Upper lobe of left lung (tissue), 6 donors: Measurements from ENCODE around the gene DNASE1L3. TPM values are rescaled to one million over a fixed set of nuclear protein-coding genes. Genes with fewer than 3 reads are reported as not detected.

ENCODE experiments used
- ATAC-seq, 2 donors: fragments of 200-7000 bp; cut with Tn5 transposase; one replicate each; pipeline ENCODE4 v1.9.1; 2022; ENCODE audit warnings: mild to moderate bottlenecking in 2 of 2, moderate library complexity in 2 of 2; ENCODE audit not compliant: low FRiP score in 2 of 2
- DNase-seq, 2 donors: peaks; one replicate each; pipeline ENCODE4 v3.0.0-alpha.2; 2019 to 2020
- H3K27ac ChIP-seq, 4 donors: fragments of 200-600 bp; sonication (generic); one replicate each; pipeline ENCODE4 v1.5.1; 2016 to 2019
- H3K27me3 ChIP-seq, 4 donors: fragments of 200-600 bp; sonication (generic); one replicate each; pipeline ENCODE4 v1.5.1; 2017 to 2019
- H3K36me3 ChIP-seq, 4 donors: fragments of 200-600 bp; sonication (generic); one replicate each; pipeline ENCODE4 v1.5.1; 2016 to 2019
- H3K4me1 ChIP-seq, 4 donors: fragments of 200-600 bp; sonication (generic); one replicate each; pipeline ENCODE4 v1.5.1; 2018 to 2019
- H3K4me3 ChIP-seq, 4 donors: fragments of 200-600 bp; sonication (generic); one replicate each; pipeline ENCODE4 v1.5.1; 2017 to 2019; ENCODE audit warnings: mild to moderate bottlenecking in 2 of 4, moderate library complexity in 1 of 4
- H3K9me3 ChIP-seq, 4 donors: fragments of 200-600 bp; sonication (generic); one replicate each; pipeline ENCODE4 v1.5.1; 2018 to 2019
- EP300 ChIP-seq, 4 donors: sonication (generic); formaldehyde crosslinking; IDR thresholded peaks; one replicate each; pipeline ENCODE4 v1.5.1; 2017; ENCODE audit warnings: antibody characterized with exemption in 4 of 4, control low read depth in 2 of 4
- POLR2A ChIP-seq, 4 donors: fragments of 450-650 bp; IDR thresholded peaks; one replicate each; pipeline ENCODE4 v1.5.1; 2016 to 2017; ENCODE audit warnings: antibody characterized with exemption in 4 of 4, mild to moderate bottlenecking in 2 of 4
- POLR2AphosphoS5 ChIP-seq, 2 donors: sonication (generic); formaldehyde crosslinking; IDR thresholded peaks; one replicate each; pipeline ENCODE4 v1.5.1; 2017; ENCODE audit warnings: antibody characterized with exemption in 2 of 2
- WGBS, 2 donors: methylation state at CpG; one replicate each; pipeline ENCODE4 v1.1.5; 2017 to 2018; 5-methylcytosine and 5-hydroxymethylcytosine counted together
- total RNA-seq, 6 donors: library from RNA; depleted of rRNA in 4 of 6; stranded (reverse); fragments of >200 nt in 4 of 6; gene quantifications; one replicate each; pipeline versions ENCODE4 v1.1.0 to v1.2.1, GENCODE V29; 2016 to 2021
- TF ChIP-seq, protein P1 (sequence below), 6 experiments: fragments of 450-650 bp in 4 of 6; fragments of 200-600 bp in 2 of 6; sonication (generic) in 2 of 6; IDR thresholded peaks; one replicate each; pipeline ENCODE4 v1.5.1; 2016 to 2019; ENCODE audit warnings: antibody characterized with exemption in 6 of 6
- donor health status: DM: no; HTN: no; CAD: no; lungs with moderate emphysema.
- donor health status: DM: no; HTN: yes; CAD: no; lungs with severe emphysema.

The DNASE1L3 gene, protein sequence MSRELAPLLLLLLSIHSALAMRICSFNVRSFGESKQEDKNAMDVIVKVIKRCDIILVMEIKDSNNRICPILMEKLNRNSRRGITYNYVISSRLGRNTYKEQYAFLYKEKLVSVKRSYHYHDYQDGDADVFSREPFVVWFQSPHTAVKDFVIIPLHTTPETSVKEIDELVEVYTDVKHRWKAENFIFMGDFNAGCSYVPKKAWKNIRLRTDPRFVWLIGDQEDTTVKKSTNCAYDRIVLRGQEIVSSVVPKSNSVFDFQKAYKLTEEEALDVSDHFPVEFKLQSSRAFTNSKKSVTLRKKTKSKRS
- 10 to 100 TPM in 1 of 6 donors, 1 to 10 TPM in 2, under 1 TPM in 2, not detected in 1; 0.59 to 35.6 (median 3.3) TPM for total RNA-seq

GRCh38 chr3:58210761-58211460 is at the start of gene DNASE1L3:
DNASE1L3 (minus strand) TSS chr3:58210972; CDS start chr3:58210906, 66 bp downstream.
- WGBS, 2 donors: 79 to 80% methylated on average over 13 to 14 of the region's 14 CpGs
- ATAC-seq: no peak
- Histone ChIP-seq H3K36me3 (no peaks in the 10 kb centered on the region), H3K27me3 (no peaks in the 10 kb centered on the region), H3K9me3 (no peaks in the 10 kb centered on the region), H3K4me3 (no peak within 1 kb of the TSS), H3K4me1 (peaks cover 4 to 11% (median 7%) of the 10 kb centered on the region in 4 donors), H3K27ac (no peak within 1 kb of the TSS)
- TF ChIP-seq EP300 (IDR thresholded peaks at IDR 0.05): no peak
- TF ChIP-seq, protein P1, sequence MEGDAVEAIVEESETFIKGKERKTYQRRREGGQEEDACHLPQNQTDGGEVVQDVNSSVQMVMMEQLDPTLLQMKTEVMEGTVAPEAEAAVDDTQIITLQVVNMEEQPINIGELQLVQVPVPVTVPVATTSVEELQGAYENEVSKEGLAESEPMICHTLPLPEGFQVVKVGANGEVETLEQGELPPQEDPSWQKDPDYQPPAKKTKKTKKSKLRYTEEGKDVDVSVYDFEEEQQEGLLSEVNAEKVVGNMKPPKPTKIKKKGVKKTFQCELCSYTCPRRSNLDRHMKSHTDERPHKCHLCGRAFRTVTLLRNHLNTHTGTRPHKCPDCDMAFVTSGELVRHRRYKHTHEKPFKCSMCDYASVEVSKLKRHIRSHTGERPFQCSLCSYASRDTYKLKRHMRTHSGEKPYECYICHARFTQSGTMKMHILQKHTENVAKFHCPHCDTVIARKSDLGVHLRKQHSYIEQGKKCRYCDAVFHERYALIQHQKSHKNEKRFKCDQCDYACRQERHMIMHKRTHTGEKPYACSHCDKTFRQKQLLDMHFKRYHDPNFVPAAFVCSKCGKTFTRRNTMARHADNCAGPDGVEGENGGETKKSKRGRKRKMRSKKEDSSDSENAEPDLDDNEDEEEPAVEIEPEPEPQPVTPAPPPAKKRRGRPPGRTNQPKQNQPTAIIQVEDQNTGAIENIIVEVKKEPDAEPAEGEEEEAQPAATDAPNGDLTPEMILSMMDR (IDR thresholded peaks at IDR 0.05): no peak
- no peak for TF ChIP-seq POLR2AphosphoS5 (IDR thresholded peaks at IDR 0.05)
- DNase-seq: no peak

DNA sequence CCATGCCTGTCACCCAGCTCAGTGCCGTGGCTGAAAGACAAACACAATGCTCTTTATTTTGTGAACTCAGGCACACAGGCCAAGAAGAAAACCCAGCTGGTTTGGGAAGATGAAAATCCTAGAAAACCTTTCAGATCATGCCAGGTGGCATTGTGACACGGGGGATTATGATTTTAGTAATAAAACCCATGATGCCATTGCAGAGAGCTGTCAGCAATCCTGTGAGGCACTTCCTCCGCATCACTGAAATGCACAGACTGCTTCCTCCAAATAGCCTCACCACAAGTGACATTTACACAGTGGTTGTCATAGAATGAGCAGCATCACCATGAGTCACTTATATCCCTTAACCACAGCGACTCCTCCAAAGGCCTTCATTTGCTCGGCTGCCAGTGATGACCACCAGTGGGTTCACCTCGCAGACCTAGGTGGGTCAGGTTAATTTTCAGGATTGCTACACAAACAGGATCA is 49.5 kb upstream of the DNASE1L3 start:
- Histone ChIP-seq H3K36me3 (peaks cover 0 to 46% (median 3%) of the 10 kb centered on the region in 4 donors), H3K4me3 (no peak overlapping the region), H3K9me3 (no peaks in the 10 kb centered on the region), H3K27ac (no peak overlapping the region), H3K4me1 (no peaks in the 10 kb centered on the region), H3K27me3 (no peaks in the 10 kb centered on the region)
- no peak for DNase-seq
- TF ChIP-seq EP300 (IDR thresholded peaks at IDR 0.05) (peak in 1 of 4 donors; percentile 66), POLR2AphosphoS5 (IDR thresholded peaks at IDR 0.05) (no peak)
- TF ChIP-seq, protein P1 (IDR thresholded peaks at IDR 0.05): no peak
- 72 to 81% methylated on average over 6 of the region's 6 CpGs for WGBS, 2 donors
- ATAC-seq: peak in 1 of 2 donors; percentile 21

GRCh38 chr3:58258392-58259055 is 47.8 kb upstream of the DNASE1L3 start:
- DNase-seq: no peak
- Histone ChIP-seq H3K27me3 (no peaks in the 10 kb centered on the region), H3K4me3 (no peak overlapping the region), H3K36me3 (peaks cover 0 to 46% (median 3%) of the 10 kb centered on the region in 4 donors), H3K4me1 (no peaks in the 10 kb centered on the region), H3K27ac (no peak overlapping the region), H3K9me3 (no peaks in the 10 kb centered on the region)
- no peak for ATAC-seq
- WGBS, 2 donors: 89 to 94% methylated on average over 6 to 10 of the region's 10 CpGs
- TF ChIP-seq EP300 (IDR thresholded peaks at IDR 0.05): no peak
- no peak for TF ChIP-seq POLR2A (IDR thresholded peaks at IDR 0.05)
- TF ChIP-seq, protein P1 (IDR thresholded peaks at IDR 0.05): no peak
- no peak for TF ChIP-seq POLR2AphosphoS5 (IDR thresholded peaks at IDR 0.05)

DNA sequence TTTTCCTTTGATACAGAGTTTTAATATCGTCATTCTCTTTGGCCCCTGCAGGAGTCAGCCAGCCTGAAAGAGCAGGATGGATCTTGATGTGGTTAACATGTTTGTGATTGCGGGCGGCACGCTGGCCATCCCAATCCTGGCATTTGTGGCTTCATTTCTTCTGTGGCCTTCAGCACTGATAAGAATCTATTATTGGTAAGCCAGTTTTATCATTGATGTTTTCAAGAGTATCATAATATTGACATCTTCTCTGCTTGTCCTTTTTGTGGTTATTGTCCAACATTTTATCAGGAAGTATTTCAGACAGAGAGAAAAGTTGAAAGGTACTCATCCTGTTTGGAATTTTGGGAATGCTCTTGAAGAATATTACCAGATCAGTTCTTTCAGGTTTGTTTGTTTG is 45.7 kb upstream of the DNASE1L3 start:
- Histone ChIP-seq H3K4me1 (no peaks in the 10 kb centered on the region), H3K9me3 (no peaks in the 10 kb centered on the region), H3K27ac (no peak overlapping the region), H3K36me3 (peaks cover 0 to 46% (median 3%) of the 10 kb centered on the region in 4 donors), H3K4me3 (no peak overlapping the region), H3K27me3 (no peaks in the 10 kb centered on the region)
- DNase-seq: no peak
- no peak for ATAC-seq
- 83 to 96% methylated on average over 4 of the region's 4 CpGs for WGBS, 2 donors
- no peak for TF ChIP-seq EP300 (IDR thresholded peaks at IDR 0.05)
- no peak for TF ChIP-seq POLR2A (IDR thresholded peaks at IDR 0.05)
- TF ChIP-seq, protein P1 (IDR thresholded peaks at IDR 0.05): no peak
- no peak for TF ChIP-seq POLR2AphosphoS5 (IDR thresholded peaks at IDR 0.05)
